HG03432 (cell line): ENCODE data around the gene DNAAF9.

Experiments
- ATAC-seq: cut with Tn5 transposase; IDR thresholded peaks from one replicate; pipeline ENCODE4 v1.9.1; 2021; ENCODE audit warnings: mild to moderate bottlenecking, moderate library complexity; ENCODE audit not compliant: unreplicated experiment

The DNAAF9 gene

DNA sequence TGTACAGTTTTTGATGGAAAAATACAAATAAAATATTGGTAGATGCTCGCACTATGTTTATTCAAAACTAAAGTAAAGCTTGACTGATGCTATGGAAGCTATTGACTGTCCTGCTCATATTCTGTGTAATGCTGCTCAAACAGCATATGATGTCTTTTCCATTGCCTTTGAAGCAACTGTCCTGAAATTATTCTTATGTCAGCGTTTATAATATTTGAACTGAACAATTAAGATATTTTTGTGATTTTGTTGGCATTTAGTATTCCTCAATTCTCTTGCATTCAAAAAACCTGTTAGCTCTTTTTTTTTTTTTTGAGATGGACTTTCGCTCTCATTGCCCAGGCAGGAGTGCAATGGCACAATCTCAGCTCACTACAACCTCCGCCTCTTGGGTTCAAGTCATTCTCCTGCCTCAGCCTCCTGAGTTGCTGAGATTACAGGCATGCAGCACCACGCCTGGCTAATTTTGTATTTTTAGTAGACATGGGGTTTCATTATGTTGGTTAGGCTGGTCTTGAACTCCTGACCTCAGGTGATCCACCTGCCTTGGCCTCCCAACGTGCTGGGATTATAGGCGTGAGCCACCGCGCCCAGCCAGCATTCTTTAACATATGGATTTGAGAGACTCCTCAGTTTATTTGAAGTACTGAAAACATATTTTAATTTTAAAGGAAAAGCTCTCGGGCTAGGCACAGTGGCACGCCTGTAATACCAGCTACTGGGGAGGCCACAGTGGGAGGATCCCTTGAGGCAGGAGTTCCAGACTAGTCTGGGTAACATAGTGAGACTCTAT lies 5.3 kb upstream of the DNAAF9 start:
- ATAC-seq, result no peak

DNA sequence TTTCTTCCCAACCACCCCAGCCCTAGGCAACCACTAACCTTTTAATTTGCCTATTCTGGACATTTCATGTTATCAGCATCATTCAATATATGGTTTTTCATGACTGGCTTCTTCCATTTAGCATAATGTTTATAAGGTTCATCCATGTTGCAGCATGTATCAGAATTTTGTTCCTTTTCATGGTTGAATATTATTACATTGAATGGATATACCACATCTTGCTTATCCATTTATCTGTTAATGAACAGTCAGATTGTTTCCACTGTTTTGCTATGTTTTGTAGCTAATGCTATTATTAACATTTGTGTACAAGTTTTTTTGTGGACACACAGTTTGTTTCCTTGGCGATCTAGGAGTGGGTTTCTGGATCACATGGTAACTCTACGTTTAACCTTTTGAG lies 3.0 kb upstream of the DNAAF9 start:
- ATAC-seq, result no peak

DNA sequence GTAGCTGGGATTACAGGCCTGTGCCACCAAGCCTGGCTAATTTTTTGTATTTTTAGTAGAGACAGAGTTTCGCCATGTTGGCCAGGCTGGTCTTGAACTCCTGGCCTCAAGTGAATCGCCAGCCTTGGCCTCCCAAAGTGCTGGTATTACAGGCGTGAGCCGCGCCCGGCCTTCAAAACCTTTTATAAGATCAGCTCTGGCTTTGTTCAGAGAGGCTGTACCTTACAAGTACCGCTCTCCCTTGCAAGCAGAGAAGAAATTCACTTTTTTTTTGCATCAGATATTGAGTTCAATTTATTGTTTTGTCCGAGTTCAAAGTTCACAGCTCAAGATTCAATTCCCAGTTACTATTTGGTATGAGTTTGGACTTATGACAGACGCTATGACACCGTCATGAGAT lies 1.9 kb upstream of the DNAAF9 start:
- ATAC-seq, result no peak

DNA sequence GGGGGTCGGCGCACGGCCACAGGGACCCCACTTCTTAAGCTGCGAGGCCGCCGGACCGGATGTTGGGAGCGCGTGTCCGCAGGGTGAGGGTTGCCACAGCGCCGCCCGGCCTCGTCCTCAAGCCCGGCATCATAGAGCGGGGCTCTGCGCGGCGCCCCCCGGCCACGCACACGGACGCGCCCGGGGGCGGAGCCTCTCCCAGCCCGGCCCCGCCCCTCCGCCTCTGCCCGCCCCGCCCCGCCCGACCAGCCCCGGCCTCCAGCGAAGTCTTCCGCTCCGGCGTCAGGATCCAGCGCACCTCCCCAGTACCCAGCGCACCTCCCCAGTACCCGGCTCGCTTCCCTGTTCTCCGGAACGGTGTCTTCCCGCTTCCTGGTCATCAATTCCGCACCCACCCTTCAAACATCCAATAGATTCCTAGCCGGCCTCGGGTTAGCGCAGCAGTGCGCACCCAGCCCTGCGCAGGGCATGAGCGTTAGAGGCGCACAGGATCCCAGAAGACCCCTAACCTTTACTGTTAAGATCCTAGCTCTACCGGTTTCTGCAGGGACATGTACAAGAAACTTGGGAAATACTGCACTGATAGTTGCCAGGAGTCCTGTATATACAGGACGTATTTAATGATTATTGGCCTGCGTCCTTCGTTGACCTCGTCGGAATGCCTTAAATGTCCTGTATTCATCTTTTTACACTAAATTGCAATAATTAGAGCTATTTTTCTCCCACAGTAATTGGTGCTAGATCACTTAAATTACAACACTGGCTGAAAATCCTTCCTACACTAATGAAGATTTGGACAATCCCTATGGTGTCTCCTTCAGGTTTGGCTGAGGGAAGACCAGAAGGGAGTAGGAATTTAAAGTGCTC lies 535 bp upstream of the DNAAF9 start:
- peak; percentile 67 for ATAC-seq

DNA sequence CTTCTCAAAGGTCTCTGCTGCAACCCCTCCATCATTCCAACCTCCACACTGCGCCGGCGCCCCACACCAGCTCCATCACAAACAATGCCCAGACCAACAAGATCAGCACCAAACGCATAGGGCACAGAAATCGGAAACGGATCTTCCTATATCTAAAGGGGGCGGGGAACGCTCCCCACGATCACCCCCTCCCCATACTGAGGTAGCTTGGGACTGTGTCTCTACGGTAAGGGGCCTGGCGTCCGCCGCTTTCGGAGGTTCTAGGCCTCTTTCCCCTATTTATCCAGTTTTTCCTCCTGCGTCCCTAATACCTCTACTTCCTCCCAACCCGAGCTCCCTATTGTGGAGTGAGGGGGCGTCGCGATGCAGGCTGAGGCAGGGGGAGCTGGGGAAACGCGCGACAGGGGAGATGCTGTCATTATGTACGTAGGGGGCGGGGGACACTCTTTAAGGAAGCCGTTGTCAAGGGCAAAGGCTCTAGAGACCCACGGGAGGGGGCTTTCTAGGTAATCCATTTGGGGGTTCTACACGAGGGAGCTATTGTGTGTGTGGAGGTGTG lies 909 bp downstream of the DNAAF9 start:
- no peak for ATAC-seq

DNA sequence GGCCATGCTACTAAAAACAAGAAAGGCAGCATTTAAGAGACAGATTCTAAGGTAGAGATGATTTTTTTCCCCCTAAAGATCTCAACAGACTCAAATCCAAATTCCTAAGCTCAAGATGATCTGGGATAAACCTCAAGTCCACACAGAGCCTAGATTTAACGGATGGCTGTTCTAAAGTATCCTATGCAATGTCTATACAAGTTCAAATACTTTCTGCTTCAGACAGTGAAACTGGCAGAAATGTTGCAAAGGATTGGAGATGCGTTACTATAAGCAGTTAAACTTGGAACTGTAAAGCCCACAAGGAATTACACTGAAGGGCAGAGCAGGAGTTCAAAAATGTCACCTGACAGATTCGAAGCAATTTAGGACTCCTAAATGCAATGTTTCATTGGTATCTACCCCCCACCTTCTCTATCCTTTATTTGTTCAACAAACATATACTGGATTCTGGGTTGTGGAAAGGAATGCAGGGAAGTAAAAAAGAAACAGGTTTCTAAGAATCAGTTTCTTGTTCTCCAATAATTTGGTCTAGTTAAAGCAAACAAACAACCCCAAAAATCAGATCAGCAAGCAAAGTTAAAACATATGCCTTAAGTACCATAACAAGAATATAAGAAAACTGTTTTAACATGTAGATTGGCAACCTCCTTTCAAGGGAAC lies 1.6 kb downstream of the DNAAF9 start:
- no peak for ATAC-seq

DNA sequence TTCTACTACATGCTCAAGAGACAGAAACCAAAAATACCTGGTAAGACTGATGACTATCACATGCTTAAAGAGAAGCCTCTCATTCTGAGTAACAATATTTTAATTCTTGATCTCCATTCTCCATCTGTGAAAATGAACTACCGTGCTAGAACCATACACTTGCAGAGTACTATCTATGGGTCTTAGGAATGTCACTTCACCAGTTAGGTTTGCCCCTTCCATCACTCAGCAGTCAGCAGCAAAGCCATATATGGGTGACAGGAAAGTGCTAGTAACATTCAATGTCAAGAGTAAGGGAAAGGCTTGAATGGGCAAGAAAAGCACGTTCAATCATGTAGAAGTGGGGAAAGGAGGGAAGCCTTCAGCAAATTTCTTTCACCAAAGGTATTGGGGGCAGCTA lies 2.3 kb downstream of the DNAAF9 start:
- no peak for ATAC-seq

DNA sequence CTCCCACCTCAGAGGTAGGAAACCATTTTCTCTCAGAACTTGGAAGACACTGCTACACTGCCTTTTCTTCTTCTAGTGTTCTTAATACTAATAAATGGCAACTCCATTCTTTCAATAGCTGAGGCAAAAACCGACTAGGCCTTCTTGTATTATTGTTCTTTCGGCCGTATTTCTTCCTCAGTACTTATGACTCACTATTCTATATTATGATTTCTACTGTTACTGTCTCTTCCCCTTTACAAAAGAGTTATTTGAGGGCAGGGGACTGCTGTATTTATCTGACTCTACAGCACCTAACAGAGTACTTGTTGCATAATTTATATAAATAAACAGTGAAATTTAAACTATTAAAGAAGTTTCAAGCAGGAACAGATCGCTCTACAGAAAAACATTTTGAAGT lies 3.1 kb downstream of the DNAAF9 start:
- ATAC-seq, result no peak

DNA sequence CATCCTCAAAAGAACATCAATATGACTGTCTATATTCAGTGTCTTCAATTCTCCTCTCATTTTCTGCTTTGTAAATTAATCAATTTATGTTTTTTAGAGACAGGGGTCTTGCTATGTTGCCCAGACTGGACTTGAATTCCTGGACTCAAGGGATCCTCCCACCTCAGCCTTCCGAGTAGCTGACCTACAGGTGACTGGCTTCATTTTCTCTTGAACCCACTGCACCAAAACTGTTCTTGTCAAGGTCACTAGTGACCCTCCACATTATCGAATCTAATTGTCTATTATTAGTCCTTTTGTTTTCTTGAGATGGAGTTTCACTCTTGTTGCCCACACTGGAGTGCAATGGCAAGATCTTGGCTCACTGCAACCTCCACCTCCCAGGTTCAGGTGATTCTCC lies 3.7 kb downstream of the DNAAF9 start:
- ATAC-seq, result no peak

DNA sequence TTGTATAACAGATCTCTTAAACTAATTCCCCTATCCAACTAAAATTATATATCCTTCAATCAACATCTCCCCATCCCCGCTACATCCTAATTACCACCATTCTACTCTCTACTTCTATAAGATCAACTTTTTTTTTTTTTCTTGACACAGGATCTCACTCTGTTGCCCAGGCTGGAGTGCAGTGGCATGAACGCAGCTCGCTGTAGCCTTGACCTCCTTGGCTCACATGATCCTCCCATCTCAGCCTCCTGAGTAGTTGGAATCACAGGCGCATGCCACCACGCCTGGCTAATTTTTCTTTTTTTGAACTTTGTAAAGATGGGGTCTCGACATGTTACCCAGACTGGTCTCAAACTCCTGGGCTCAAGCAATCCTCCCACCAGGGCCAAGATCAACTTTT lies 5.0 kb downstream of the DNAAF9 start:
- no peak for ATAC-seq

DNA sequence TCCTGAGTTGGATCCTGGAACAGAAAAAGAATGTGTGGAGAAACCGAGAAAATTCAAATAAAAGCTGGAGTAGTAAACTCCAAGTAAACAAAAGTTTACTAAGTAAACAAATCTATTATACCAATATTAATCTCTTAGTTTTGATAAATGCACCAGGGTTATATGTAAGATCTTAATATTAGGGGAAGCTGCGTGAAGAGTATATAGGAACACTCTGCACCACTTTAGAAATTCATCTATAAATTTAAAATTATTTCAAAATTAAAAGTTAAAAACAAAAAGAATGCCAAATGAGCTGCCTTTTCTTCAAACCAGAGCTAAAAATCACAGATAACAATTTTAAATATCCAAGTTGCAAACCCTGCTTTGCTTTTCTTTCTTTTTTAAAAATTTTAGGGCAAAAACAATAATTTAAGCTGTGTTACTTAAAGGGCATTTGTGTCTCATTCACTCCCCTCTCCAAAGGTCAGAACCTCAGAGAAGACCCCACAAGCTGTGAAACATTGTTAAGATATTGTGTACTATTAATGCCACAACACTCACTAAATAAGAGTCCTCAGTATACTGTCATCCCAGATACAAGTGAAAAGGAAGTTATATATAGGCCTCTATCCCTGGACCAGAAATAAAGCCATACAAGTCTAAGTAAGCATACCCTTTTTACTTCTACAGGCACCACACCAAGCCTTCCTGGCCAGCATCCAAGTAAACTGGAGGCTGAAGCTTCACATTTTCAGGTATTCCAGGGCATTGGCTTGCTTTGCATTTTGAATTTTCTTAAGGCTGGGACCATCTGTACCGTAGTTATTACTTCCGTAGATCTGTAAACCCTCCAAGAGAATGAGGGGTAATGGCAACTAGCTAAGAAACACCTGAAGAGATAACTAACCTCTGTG lies 7.0 kb downstream of the DNAAF9 start:
- ATAC-seq, result no peak

DNA sequence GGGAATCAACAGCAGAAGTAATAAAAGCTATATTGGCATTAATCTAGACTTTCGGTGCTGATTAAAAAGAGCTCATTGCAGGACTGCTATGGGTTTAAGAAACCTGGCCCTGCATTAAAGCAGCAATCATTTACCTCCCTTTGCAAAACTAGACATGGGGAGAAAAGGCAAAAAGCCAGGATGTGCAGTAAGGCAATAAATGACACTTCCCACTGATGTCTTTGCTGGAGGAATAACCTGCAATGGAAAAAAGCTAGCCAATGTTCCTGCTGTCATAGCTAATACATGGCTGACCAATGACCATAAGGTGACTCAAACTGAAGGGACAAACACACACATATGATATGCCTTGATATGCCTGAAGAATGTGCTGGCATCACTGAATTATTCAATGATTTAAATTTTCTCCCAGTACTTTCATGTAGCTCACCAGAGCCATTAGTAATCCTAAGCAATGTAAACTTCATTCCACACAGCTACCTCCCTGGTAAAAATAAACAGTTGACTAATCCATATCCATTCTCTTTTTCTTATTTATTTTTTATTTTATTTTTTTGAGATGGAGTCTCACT lies 8.7 kb downstream of the DNAAF9 start:
- no peak for ATAC-seq

DNA sequence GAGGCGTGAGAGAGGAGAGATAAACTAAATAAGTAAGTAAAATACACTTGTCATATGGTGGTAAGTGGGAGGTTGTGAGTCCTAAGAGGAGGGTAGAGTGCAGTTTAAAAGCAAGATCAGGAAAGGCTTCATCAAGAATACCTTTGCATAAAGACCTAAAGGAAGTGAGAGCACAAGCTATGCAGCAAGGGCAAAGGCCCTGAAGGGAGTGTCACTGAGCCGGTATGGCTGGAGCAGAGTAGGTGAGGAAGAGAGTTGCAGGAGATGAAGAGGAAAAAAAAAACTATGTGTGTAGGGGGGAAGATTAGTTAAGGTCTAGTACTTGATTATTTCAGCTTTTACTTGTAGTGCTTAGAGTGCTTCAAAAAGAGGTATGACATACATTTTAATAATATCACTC lies 11.0 kb downstream of the DNAAF9 start:
- ATAC-seq, result no peak

DNA sequence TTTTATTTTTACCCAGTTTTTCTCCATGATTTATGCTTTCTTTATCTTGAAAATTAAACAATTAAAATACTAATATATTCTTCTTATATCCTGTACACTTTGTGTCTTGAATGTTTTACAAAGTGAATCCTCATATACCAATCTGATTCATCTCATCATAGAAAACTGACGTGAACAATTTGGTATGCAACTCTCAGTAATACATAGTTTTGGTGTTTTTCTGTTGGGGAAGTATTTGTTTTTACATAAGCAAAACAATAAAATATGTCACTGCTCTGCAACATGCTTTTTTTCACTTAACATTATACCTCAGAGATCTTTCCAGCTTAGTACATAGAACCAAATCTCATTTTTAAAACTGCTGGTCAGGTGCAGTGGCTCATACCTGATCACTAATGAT lies 14.7 kb downstream of the DNAAF9 start:
- ATAC-seq, result no peak

DNA sequence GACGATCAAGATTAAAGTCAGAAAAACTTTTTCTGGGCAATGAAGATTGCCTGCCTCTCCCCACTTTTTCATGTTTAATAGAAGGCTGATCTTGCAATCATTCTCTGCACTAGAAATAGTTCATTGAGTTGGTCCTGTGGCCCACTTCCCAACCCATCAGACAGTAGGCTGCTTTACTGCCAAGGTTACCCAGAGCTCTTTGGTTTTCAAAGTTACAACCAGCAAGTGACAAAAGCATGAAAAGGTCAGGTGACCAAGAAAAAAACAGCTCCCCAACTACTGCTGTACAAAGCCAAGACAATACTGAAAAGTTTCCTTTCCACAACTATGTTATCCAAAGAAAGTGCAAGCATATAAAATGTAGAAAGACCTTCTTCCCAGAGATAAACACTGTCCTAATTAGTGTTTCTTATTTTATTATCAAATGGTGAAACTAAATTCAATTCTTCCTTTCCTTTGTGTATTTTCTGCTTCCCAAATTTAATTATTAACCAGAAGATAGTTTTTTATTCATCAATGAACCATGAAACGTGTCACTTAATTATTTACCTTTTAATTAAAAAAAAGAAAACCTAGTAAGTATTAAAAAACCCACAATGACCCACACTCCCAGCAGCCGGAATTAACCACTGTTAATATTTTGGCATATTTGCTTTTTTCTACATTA lies 16.6 kb downstream of the DNAAF9 start:
- ATAC-seq, result no peak

DNA sequence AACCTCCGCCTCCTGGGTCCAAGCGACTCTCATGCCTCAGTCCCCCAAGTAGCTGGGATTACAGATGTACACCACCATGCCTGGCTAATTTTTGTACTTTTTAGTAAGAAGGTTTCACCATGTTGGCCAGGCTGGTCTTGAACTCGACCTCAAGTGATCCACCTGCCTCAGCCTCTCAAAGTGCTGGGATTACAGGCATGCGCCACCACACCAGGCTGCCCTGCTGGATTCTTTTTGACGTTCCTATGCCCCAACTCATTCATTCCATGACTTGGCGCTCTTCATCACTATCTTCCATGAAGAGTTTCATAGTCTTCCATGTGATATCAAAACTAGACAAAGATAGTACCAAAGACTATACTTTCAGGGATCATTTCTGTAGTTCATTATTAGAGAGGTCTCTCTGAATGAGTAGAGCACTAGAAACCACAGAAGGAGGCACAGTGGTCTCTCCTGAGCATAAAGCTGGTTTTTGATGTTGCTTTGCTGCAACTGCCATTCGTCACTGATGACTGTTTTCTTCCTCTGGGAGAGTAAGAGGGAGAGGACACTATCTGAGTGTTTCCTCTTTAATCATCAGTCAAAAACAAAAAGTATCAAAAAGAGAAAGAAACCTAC lies 23.5 kb downstream of the DNAAF9 start:
- no peak for ATAC-seq

DNA sequence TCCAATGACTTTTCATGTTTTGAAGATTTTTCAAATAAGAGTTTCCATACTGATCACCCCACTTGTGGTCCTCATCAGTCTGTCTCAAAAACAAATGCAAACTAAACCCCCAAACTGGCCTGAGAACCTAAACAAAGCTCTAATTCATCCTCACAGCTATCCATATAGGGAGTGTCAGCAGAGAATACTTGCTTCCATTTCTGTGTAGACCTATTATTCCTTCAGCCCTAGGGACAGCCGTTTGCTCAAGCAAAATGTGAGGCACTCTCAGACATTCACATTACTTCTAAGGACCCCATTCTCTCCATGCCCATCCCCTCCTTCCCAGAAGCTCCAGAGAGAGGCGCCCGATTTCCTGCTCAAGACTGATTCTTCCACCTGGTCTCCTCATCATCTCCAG lies 24.6 kb downstream of the DNAAF9 start:
- ATAC-seq, result no peak

DNA sequence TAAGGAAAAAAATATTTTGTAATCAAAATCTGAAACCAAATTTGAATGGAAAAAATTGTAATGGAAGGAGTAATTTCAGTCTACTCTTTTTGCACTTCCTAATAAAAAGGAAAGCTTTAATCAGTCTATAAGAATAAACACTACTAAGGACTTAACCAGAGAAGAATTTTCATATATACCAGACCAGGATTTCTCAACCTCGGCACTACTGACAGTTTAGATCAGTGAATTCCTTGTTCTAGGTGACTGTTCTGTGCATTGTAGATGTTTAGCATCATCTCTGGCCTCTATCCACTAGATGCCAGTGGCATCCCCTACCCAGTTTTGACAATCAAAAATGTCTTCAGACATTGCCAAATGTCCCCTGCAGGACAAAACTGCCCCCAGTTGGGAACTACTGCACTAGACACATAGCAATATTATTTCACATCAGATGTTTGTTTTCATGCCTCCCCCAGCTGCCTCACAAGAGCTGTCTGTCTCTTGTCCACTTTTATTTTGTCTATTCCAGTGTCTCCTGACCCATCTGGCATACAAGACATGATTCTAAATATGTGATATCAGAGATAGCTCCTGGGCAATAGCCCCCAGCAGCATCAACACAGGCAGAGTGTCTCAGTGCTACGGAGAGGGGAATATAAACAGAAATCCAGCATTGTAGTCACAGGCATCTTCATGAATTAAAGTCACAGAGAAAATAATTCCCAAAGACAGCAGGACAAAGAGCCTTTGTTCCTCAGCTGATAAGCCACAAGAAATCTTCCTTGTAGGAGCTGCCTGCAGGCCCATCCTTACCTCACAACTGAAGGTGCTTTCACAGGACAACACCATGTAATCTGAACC lies 27.0 kb downstream of the DNAAF9 start:
- no peak for ATAC-seq
